Measurements from ENCODE around the gene ASCL2. TPM values are rescaled to one million over a fixed set of nuclear protein-coding genes. Genes with fewer than 3 reads are reported as not detected.

Gene ASCL2
- total RNA-seq, 2 experiments from 2014 or later: not detected

GRCh38 chr11:2296913-2297622, 26.7 kb upstream of the ASCL2 start:
- TF ChIP-seq CTCF (conservative IDR thresholded peaks at IDR 0.05; ENCODE audit: low read length) (no peak), EZH2phosphoT487 (IDR thresholded peaks at IDR 0.05; ENCODE audit: borderline replicate concordance, low read depth, low read length) (no peak)
- no peak overlapping the region for H3K4me3 ChIP-seq (ENCODE audit: low read depth, low read length, poor library complexity, severe bottlenecking)
- no peak for DNase-seq (ENCODE audit: low spot score)
- no peaks in the 10 kb centered on the region for H3K9me2 ChIP-seq (ENCODE audit: insufficient read depth, low read length)
- ChIA-PET CTCF (ENCODE audit: unreplicated experiment) (no interaction called here), POLR2A (interaction anchor here (0.6 kb wide), 2 partner anchors 122 to 687 kb away, joined by 6 to 16 read pairs; no protein-coding TSS in a partner anchor)
- H4K20me1 ChIP-seq (ENCODE audit: insufficient read depth, low read length): no peaks in the 10 kb centered on the region
- no peak overlapping the region for H2AFZ ChIP-seq (ENCODE audit: low read length)
- no peak overlapping the region for H3K4me2 ChIP-seq (ENCODE audit: low read length)
- H3K79me2 ChIP-seq (ENCODE audit: insufficient read depth, low read depth, low read length): no peaks in the 10 kb centered on the region
- H3K9me3 ChIP-seq (ENCODE audit: low read length): no peaks in the 10 kb centered on the region
- intact Hi-C loops (cut with micrococcal nuclease; ENCODE audit: unreplicated experiment): no loop called here
- no peak overlapping the region for H3K27ac ChIP-seq (ENCODE audit: low read depth, low read length, poor library complexity, severe bottlenecking)
- no TSS peak for BruUV-seq (replicated peaks)
- H3K4me1 ChIP-seq (ENCODE audit: insufficient read depth, low read length, poor library complexity, severe bottlenecking): no peaks in the 10 kb centered on the region
- H3K36me3 ChIP-seq (ENCODE audit: insufficient read depth, low read length): no peaks in the 10 kb centered on the region

- Histone ChIP-seq H2AFZ (ENCODE audit: low read length) (no peak overlapping the region), H3K4me2 (ENCODE audit: low read length) (no peak overlapping the region), H3K9me3 (ENCODE audit: low read length) (no peaks in the 10 kb centered on the region), H3K9me2 (ENCODE audit: insufficient read depth, low read length) (no peaks in the 10 kb centered on the region), H3K27ac (ENCODE audit: low read depth, low read length, poor library complexity, severe bottlenecking) (no peak overlapping the region), H3K4me3 (ENCODE audit: low read depth, low read length, poor library complexity, severe bottlenecking) (no peak overlapping the region), H4K20me1 (ENCODE audit: insufficient read depth, low read length) (no peaks in the 10 kb centered on the region), H3K36me3 (ENCODE audit: insufficient read depth, low read length) (no peaks in the 10 kb centered on the region), H3K4me1 (ENCODE audit: insufficient read depth, low read length, poor library complexity, severe bottlenecking) (no peaks in the 10 kb centered on the region), H3K79me2 (ENCODE audit: insufficient read depth, low read depth, low read length) (no peaks in the 10 kb centered on the region)
- TF ChIP-seq CTCF (conservative IDR thresholded peaks at IDR 0.05; ENCODE audit: low read length): no peak
- no peak for TF ChIP-seq EZH2phosphoT487 (IDR thresholded peaks at IDR 0.05; ENCODE audit: borderline replicate concordance, low read depth, low read length)
- intact Hi-C loops (cut with micrococcal nuclease; ENCODE audit: unreplicated experiment): no loop called here
- CTCF ChIA-PET (ENCODE audit: unreplicated experiment): no interaction called here
- DNase-seq (ENCODE audit: low spot score): no peak
- POLR2A ChIA-PET: interaction anchor here (0.6 kb wide), 1 partner anchor 123 kb away, joined by 6 read pairs; no protein-coding TSS in a partner anchor
- BruUV-seq (replicated peaks): no TSS peak
Measured at GRCh38 chr11:2295971-2296912, 25.9 kb upstream of the ASCL2 start.
